ENCODE results near the gene TNNI3K. TPM values are rescaled to one million over a fixed set of nuclear protein-coding genes. Genes with fewer than 3 reads are reported as not detected.

Gene TNNI3K
- total and polyA plus RNA-seq, 10 of the 15 experiments (the other 5 are each of a cell fraction or from before 2014, with no cell fraction given) = 0.14 to 1.6 (median 0.44) TPM; not detected in 4

- TF ChIP-seq, protein P1, sequence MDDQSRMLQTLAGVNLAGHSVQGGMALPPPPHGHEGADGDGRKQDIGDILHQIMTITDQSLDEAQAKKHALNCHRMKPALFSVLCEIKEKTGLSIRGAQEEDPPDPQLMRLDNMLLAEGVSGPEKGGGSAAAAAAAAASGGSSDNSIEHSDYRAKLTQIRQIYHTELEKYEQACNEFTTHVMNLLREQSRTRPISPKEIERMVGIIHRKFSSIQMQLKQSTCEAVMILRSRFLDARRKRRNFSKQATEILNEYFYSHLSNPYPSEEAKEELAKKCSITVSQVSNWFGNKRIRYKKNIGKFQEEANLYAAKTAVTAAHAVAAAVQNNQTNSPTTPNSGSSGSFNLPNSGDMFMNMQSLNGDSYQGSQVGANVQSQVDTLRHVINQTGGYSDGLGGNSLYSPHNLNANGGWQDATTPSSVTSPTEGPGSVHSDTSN (IDR thresholded peaks at IDR 0.05; ENCODE audit: insufficient replicate concordance, low read depth, low read length) = no peak
- TF ChIP-seq TCF7 (IDR thresholded peaks at IDR 0.05; ENCODE audit: borderline replicate concordance) (no peak), SREBF2 (IDR thresholded peaks at IDR 0.05; ENCODE audit: low read length) (no peak), EZH2 (IDR thresholded peaks at IDR 0.05; ENCODE audit: borderline replicate concordance, control insufficient read depth, low read depth, low read length) (no peak), BMI1 (IDR thresholded peaks at IDR 0.05; ENCODE audit: borderline replicate concordance) (no peak)
- TF ChIP-seq, protein P2, sequence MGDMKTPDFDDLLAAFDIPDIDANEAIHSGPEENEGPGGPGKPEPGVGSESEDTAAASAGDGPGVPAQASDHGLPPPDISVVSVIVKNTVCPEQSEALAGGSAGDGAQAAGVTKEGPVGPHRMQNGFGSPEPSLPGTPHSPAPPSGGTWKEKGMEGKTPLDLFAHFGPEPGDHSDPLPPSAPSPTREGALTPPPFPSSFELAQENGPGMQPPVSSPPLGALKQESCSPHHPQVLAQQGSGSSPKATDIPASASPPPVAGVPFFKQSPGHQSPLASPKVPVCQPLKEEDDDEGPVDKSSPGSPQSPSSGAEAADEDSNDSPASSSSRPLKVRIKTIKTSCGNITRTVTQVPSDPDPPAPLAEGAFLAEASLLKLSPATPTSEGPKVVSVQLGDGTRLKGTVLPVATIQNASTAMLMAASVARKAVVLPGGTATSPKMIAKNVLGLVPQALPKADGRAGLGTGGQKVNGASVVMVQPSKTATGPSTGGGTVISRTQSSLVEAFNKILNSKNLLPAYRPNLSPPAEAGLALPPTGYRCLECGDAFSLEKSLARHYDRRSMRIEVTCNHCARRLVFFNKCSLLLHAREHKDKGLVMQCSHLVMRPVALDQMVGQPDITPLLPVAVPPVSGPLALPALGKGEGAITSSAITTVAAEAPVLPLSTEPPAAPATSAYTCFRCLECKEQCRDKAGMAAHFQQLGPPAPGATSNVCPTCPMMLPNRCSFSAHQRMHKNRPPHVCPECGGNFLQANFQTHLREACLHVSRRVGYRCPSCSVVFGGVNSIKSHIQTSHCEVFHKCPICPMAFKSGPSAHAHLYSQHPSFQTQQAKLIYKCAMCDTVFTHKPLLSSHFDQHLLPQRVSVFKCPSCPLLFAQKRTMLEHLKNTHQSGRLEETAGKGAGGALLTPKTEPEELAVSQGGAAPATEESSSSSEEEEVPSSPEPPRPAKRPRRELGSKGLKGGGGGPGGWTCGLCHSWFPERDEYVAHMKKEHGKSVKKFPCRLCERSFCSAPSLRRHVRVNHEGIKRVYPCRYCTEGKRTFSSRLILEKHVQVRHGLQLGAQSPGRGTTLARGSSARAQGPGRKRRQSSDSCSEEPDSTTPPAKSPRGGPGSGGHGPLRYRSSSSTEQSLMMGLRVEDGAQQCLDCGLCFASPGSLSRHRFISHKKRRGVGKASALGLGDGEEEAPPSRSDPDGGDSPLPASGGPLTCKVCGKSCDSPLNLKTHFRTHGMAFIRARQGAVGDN (IDR thresholded peaks at IDR 0.05) = no peak
- Histone ChIP-seq H3K9ac (ENCODE audit: control insufficient read depth, insufficient read depth, low read length) (no peak overlapping the region), H3K27ac (ENCODE audit: control insufficient read depth, insufficient read depth) (no peak overlapping the region), H3K27me3 (replicated peaks in 1 of 2; ENCODE audit: control insufficient read depth in 2 of 2, insufficient read depth in 2 of 2, low read length in 1 of 2) (no peaks in the 10 kb centered on the region), H3K4me1 (ENCODE audit: control insufficient read depth, insufficient read depth, low read length) (no peaks in the 10 kb centered on the region), H3K36me3 (ENCODE audit: control insufficient read depth in 2 of 2, insufficient read depth in 2 of 2, low read length in 1 of 2) (no peaks in the 10 kb centered on the region), H3K79me2 (ENCODE audit: control insufficient read depth, insufficient read depth, low read length) (no peaks in the 10 kb centered on the region), H2AFZ (ENCODE audit: control insufficient read depth, low read depth, low read length) (no peak overlapping the region), H4K20me1 (ENCODE audit: control insufficient read depth, insufficient read depth) (no peaks in the 10 kb centered on the region), H3K4me2 (ENCODE audit: control insufficient read depth, insufficient read depth) (no peak overlapping the region), H3K4me3 (no peak overlapping the region), H3K9me3 (replicated peaks; ENCODE audit: control insufficient read depth, insufficient read depth, low read length) (no peaks in the 10 kb centered on the region)
- WGBS (ENCODE audit: insufficient coverage, insufficient replicate concordance, low lambda C conversion rate, missing lambda C conversion rate) = 75% methylated on average over 5 of the region's 5 CpGs
- no TSS peak for BruUV-seq (replicated peaks)
- ChIA-PET CTCF (no interaction called here), RAD21 (ENCODE audit: unreplicated experiment) (no interaction called here), POLR2A (no interaction called here), SMC1A (ENCODE audit: uncharacterized antibody, unreplicated experiment) (no interaction called here)
- FAIRE-seq (no peak), DNase-seq (ENCODE audit: low read depth, low spot score) (no peak), ATAC-seq (no peak)
- in situ Hi-C loops (cut with MboI) (no loop called here), intact Hi-C loops (cut with micrococcal nuclease; ENCODE audit: unreplicated experiment) (no loop called here)
Observed at GRCh38 chr1:74222701-74223100, 12.5 kb upstream of the TNNI3K start.

All from GM12878 (cell line).